GM18867 (cell line): ENCODE measurements around the gene HIGD1A.
A peak's percentile ranks its signal among the peaks of the same experiment; 100 is the strongest.

Source experiments
- ATAC-seq: cut with Tn5 transposase; IDR thresholded peaks from one replicate; pipeline ENCODE4 v1.9.1; 2021; ENCODE audit warnings: mild to moderate bottlenecking, moderate library complexity; ENCODE audit not compliant: unreplicated experiment

HIGD1A gene

DNA sequence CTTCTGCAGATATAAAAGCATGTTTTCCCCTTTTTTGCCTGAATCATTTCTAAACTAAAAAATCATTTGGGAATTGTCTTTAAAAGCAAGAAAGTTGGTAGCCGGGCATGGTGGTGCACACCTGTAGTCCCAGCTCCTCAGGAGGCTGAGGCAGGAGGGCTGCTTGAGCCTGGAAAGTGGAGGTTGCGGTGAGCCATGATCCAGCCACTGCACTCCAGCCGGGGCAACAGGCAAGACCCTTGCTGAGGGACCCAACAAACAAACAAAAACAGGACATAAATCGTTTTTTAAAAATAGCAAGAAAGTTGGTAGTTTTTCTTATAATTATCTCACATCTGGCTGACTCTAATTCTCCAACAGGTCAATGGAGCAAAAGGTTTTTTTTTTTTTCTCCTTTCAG is 2.5 kb downstream of the HIGD1A start:
- no peak for ATAC-seq

GRCh38 chr3:42801048-42801620 is 3.2 kb downstream of the HIGD1A start:
- no peak for ATAC-seq

DNA sequence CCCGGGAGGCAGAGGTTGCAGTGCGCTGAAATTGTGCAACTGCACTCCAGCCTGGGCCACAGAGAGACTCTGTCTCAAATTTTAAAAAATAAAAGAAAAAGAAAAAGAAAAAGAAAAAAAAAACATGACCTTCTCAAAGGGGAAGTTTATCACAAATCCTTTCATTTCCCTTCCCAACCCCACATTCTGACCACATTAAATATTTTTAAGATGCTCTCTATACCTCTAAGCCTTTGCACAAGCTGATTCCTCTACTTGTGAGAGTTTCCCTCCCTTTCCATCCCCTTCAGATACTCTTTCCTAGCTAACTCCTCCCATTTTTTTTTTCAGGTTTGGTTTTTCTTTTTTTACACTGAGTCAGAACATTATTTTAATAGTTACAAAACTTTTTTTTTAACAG is 4.0 kb downstream of the HIGD1A start:
- no peak for ATAC-seq

- no peak for ATAC-seq
Measured at GRCh38 chr3:42799376-42799775, 4.9 kb downstream of the HIGD1A start.

DNA sequence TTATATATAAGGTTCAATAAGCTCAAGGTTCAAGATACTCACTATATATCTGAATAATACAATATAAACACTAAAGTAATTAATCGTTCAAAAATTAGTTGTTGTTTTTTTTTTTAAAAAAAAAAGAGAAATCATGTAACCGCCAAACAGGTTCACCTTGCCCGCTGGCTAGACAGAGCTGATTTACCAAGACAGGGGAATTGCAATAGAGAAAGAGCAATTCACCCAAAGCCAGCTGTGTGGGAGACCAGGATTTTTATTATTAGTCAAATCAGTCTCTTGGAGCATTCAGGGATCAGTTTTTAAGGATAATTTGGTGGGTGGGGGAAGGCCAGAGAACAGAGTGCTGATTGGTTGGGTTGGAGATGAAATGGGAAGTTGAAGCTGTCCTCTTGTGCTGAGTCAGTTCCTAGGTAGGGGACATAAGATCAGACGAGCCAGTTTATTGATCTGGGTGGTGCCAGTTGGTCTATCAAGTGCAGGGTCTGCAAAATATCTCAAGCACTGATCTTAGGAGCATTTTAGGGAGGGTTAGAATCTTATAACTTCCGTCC is 7.9 kb downstream of the HIGD1A start:
- no peak for ATAC-seq

DNA sequence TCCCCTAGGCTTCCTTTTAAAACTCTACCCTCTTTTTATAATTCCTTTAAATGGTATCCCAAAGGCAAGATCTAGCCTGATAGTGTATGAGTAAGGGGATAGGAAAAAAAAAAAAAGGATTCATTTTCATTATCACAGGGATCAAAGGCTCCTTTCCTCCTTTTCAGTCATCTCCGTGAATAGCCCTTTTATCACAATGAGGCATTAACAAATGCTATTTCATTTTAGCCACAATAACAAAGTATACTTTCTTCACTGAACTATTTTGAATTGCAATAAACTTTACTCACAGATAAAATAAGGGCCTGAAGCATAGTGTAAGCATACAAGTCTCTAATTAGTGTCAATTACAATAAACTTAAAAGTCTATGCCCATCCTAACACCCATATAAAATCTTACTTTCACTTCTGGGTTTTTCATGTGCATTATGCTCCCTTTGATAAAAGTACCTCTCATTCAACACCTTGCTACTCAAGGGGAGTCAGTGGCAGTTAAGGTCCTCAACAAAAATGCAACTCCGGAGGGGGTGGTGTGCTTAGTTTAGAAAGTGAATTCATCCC is 8.6 kb downstream of the HIGD1A start:
- ATAC-seq, result no peak

- ATAC-seq, result no peak
Measured at GRCh38 chr3:42790714-42791229, 13.5 kb downstream of the HIGD1A start.

DNA sequence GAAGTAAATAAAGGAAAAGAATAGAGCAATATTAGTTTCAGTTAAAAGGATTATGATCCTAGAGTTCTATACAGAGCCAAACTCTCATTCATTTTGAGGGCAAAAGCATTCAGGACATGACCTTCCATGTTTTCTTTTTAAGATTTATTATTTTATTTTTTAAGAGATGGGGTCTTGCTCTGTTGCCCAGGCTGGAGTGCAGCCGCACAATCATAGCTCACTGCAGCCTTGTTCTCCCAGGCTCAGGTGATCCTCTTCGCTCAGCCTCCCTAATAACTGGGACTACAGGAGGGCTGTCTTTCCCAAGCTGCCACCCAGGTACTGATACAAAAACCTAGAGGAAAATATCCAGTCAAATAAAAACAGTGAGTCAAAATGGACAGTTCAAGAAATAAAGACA is 17.7 kb downstream of the HIGD1A start:
- no peak for ATAC-seq

DNA sequence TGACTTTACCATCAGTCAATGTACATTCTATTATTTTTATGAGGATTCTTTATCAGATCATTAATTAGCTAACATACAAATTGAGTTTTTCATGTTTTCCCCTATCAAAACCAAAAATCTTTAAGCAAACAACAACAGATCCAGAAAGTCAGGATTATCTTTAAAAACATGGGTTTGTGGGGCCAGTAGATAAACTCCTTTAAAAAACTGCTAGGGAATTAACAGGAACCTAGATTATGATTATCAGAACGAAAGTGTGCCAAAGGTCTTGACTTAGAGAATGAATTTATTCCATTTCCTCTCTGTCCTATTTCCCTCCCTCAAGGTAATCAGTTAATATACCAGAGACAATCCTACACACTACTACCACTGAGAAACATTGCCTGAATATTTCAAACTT is 18.1 kb downstream of the HIGD1A start:
- no peak for ATAC-seq

- ATAC-seq, result peak; percentile 68
Measured at GRCh38 chr3:42780892-42781700, 23.2 kb downstream of the HIGD1A start.

DNA sequence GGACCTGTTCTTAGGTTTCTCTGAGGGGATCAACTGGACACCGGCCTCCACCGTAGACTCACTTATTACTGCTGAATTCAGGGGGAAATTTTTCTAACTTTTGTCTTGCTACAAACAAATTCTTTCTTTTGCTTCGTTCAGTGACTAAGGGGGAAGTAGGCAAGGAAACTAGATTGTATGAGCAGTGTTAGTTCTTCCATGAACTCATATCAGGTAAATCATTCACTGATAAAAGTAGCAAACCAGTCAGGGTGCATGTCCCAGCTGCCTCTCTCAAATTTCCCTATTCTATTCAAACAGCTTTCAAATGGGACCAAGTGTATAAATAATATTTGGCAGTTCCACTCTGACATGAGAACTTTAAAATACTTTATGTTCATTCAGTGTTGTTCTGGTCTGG is 23.9 kb downstream of the HIGD1A start:
- ATAC-seq, result no peak

DNA sequence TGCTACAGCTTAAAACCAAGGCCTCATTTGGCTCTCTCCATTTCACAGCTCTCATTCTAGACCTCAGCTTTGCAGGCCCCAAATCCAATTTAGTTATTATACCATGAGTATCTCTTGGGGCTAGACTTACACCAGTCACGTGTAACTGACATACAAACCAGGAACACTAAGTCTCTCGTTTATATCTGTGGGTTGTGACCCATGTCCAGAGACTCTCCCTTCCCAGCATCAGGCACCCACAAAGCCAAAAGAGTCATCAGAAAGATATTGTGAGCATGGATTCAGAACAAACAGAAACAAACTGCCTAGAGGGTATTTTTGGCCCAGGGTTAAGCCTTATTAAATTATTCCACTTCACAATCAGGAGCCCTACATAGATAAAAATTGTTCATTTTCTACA is 25.6 kb downstream of the HIGD1A start:
- ATAC-seq, result no peak

- ATAC-seq, result peak; percentile 15
Measured at GRCh38 chr3:42773409-42773751, 30.9 kb downstream of the HIGD1A start.

GRCh38 chr3:42772670-42773408 is 31.5 kb downstream of the HIGD1A start, which contains the start of gene CCDC13:
TSS of gene CCDC13 (minus strand) at chr3:42773253. CDS start at chr3:42758345, 14,908 bp downstream.
- peak; percentile 98 for ATAC-seq

GRCh38 chr3:42771271-42771670 is 33.0 kb downstream of the HIGD1A start:
- ATAC-seq, result no peak

DNA sequence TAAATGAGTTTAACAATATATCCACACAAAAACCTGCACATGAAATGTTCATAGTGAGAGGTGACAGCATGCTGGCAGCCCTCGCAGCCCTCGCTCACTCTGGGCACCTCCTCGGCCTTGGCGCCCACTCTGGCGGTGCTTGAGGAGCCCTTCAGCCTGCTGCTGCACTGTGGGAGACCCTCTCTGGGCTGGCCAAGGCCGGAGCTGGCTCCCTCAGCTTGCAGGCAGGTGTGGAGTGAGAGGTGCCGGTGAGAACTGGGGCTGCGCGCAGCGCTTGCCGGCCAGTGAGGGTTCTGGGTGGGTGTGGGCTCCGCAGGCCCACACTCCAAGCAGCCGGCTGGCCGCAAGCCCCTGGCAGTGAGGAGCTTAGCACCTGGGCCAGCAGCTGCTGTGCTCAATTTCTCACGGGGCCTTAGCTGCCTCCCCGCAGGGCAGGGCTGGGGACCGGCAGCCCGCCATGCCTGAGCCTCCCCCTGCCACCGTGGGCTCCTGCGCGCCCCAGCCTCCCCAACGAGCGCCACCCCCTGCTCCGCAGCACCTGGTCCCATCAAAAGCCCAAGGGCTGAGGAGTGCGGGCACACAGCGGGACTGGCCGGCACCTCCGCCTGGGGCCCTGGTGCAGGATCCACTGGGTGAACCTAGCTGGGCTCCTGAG is 34.7 kb downstream of the HIGD1A start:
- no peak for ATAC-seq

- ATAC-seq, result no peak
Measured at GRCh38 chr3:42764561-42765295, 39.6 kb downstream of the HIGD1A start.

GRCh38 chr3:42764115-42764514 is 40.2 kb downstream of the HIGD1A start:
- no peak for ATAC-seq

DNA sequence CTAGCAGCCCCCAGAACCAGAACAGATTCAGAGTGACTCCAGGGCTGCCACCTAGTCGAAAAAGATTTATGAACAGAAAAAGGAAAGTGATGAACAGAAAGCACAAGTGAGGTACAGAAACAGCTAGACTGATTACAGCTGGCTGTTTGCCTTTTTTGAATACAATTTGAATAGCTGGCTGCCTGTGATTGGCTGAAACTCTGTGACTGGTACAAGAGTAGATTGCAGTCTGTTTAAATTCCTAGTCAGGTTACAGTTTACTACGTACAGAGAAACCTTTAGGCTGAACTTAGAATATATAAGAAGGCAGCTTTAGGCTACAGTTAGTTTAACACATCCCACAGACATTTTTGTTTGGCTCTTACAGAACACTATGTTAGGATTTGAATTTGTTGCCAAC is 41.3 kb downstream of the HIGD1A start:
- ATAC-seq, result peak; percentile 65
